ENCODE measurements around the gene ANTKMT. TPM values are rescaled to one million over a fixed set of nuclear protein-coding genes. Genes with fewer than 3 reads are reported as not detected.

ANTKMT gene
- total and polyA plus RNA-seq, 2 of the 8 experiments (the other 6 are each of a cell fraction or from before 2014, with no cell fraction given), result 26.5 to 26.6 TPM

- peak overlapping the region; percentile 80 for H4K8ac ChIP-seq (ENCODE audit: extremely low read depth, insufficient read depth, low read length)
- ChIA-PET POLR2A (ENCODE audit: partially characterized antibody) (interaction anchor here (0.6 to 13.3 kb wide), 14 partner anchors 9 to 455 kb away, joined by 3 to 214 read pairs (median 5); partner anchors contain the start of genes ANTKMT, CHTF18, METRN and RHBDL1), CTCF (ENCODE audit: partially characterized antibody) (interaction anchor here (0.9 to 6.0 kb wide), 8 partner anchors 10 to 314 kb away, joined by 3 to 75 read pairs (median 4); partner anchors contain the start of genes RHBDL1 and RHOT2)
- peak overlapping the region; percentile 85 for H3K4ac ChIP-seq (replicated peaks; ENCODE audit: insufficient read length, low read depth, low read length)
- peaks cover 0 to 23% (median 16%) of the 10 kb centered on the region in 4 experiments; a peak in 5 of 7 replicates for H3K4me1 ChIP-seq (replicated peaks in 1 of 4; ENCODE audit: control insufficient read depth in 3 of 4, insufficient read depth in 4 of 4, low read length in 3 of 4)
- peaks cover 10% of the 10 kb centered on the region for H3K79me1 ChIP-seq (ENCODE audit: low read depth, low read length)
- H2BK15ac ChIP-seq (ENCODE audit: low read length), result no peak overlapping the region
- no peak overlapping the region for H4K5ac ChIP-seq (ENCODE audit: insufficient read length, low read depth, low read length)
- no peak overlapping the region for H3K56ac ChIP-seq (replicated peaks; ENCODE audit: insufficient read length, low read depth, low read length)
- no peaks in the 10 kb centered on the region for H3K9me3 ChIP-seq (ENCODE audit: insufficient read depth in 2 of 2, low read depth in 1 of 2, low read length in 1 of 2)
- H3K14ac ChIP-seq (ENCODE audit: insufficient read length), result no peak overlapping the region
- no peak overlapping the region for H3K23ac ChIP-seq (ENCODE audit: insufficient read length)
- 94% methylated on average over 40 of the region's 61 CpGs; no CpG with 5 or more reads in 1 of the 2 experiments for WGBS, 2 experiments (ENCODE audit: extremely low coverage in 1 of 2, insufficient coverage in 1 of 2, insufficient read length in 1 of 2, insufficient replicate concordance in 2 of 2, low coverage in 1 of 2, low lambda C conversion rate in 2 of 2, missing lambda C conversion rate in 1 of 2)
- H2BK12ac ChIP-seq (ENCODE audit: low read depth, low read length), result no peak overlapping the region
- no peak overlapping the region for H3K9ac ChIP-seq (replicated peaks in 1 of 4; ENCODE audit: extremely low read depth in 1 of 4, low read depth in 3 of 4, low read length in 3 of 4)
- no peak overlapping the region for H2BK20ac ChIP-seq (ENCODE audit: low read length)
- peaks cover 0 to 12% of the 10 kb centered on the region in 2 experiments; a peak in 1 of 4 replicates for H3K79me2 ChIP-seq (ENCODE audit: control insufficient read depth in 1 of 2, insufficient read depth in 2 of 2, low read length in 2 of 2)
- no peak overlapping the region for H3K27ac ChIP-seq (ENCODE audit: low read depth, low read length)
- no peak overlapping the region for H3K18ac ChIP-seq (ENCODE audit: extremely low read depth, low read length)
- no peak overlapping the region for H3K4me3 ChIP-seq (ENCODE audit: extremely low read depth in 1 of 4, insufficient read depth in 2 of 4, low read depth in 3 of 4, low read length in 4 of 4)
- H2AFZ ChIP-seq (ENCODE audit: low read length), result no peak overlapping the region
- no peak for DNase-seq (ENCODE audit: low read depth in 1 of 2, low spot score in 2 of 2)
- H2BK5ac ChIP-seq (ENCODE audit: low read depth, low read length), result peak overlapping the region; percentile 68; the same call in 1 of the 2 replicates
- peaks cover 4 to 28% (median 15%) of the 10 kb centered on the region in 4 experiments; a peak in 7 of 8 replicates for H3K36me3 ChIP-seq (ENCODE audit: control insufficient read depth in 2 of 4, insufficient read depth in 4 of 4, low read length in 3 of 4)
- peak overlapping the region in 1 of 2 experiments; percentile 63; a peak in 1 of 4 replicates for H3K4me2 ChIP-seq (ENCODE audit: insufficient read depth in 1 of 2, low read depth in 2 of 2, low read length in 2 of 2)
- H2BK120ac ChIP-seq (replicated peaks; ENCODE audit: low read depth, low read length), result no peak overlapping the region
- H3K27me3 ChIP-seq (replicated peaks in 1 of 4; ENCODE audit: control insufficient read depth in 3 of 4, extremely low read depth in 1 of 4, insufficient read depth in 3 of 4, low read length in 3 of 4), result no peaks in the 10 kb centered on the region; a peak in 1 of 7 replicates
- no peak overlapping the region for H4K91ac ChIP-seq (replicated peaks; ENCODE audit: insufficient read length, low read length)
- peaks cover 17% of the 10 kb centered on the region for H3K23me2 ChIP-seq (ENCODE audit: low read depth, low read length)
- FAIRE-seq, result no peak
- H4K20me1 ChIP-seq (replicated peaks in 1 of 2; ENCODE audit: control insufficient read depth in 1 of 2, insufficient read depth in 2 of 2, low read length in 2 of 2), result peaks cover 4 to 35% of the 10 kb centered on the region in 2 experiments
- TF ChIP-seq EP300 (IDR thresholded peaks at IDR 0.05; ENCODE audit: borderline replicate concordance in 1 of 2, low read depth in 2 of 2, low read length in 2 of 2) (no peak), TBP (IDR thresholded peaks at IDR 0.05; ENCODE audit: low read depth, low read length) (no peak), KDM4A (IDR thresholded peaks at IDR 0.05; ENCODE audit: low read depth, low read length, severe bottlenecking) (no peak), EGR1 (IDR thresholded peaks at IDR 0.05; ENCODE audit: borderline replicate concordance, low read depth, low read length) (no peak), HDAC6 (IDR thresholded peaks at IDR 0.05; ENCODE audit: low read depth, low read length) (no peak), GTF2F1 (IDR thresholded peaks at IDR 0.05; ENCODE audit: borderline replicate concordance, low read depth, low read length) (no peak), CBX5 (IDR thresholded peaks at IDR 0.05; ENCODE audit: low read depth, low read length) (no peak)
- H2AK5ac ChIP-seq (ENCODE audit: low read depth, low read length), result no peak overlapping the region; the same call in 1 of the 2 replicates
Measured at GRCh38 chr16:684961-685696, 35.8 kb upstream of the ANTKMT start.
